GM12878 (cell line): ENCODE results near the gene PTPRB.

Experiments used
- CHD2 ChIP-seq: IDR thresholded peaks from 2 replicates; pipeline ENCODE4 v1.6.1; 2011; ENCODE audit warnings: low read depth, low read length, improper control_type of control experiment, borderline replicate concordance
- EED ChIP-seq: sonication (generic); IDR thresholded peaks from 2 replicates; pipeline ENCODE4 v1.6.1; 2016; ENCODE audit warnings: antibody characterized with exemption, low read depth
- MYC ChIP-seq: IDR thresholded peaks from 2 replicates; pipeline ENCODE4 v1.6.1; 2011; ENCODE audit warnings: mild to moderate bottlenecking, low read length, moderate library complexity, inconsistent platforms; ENCODE audit not compliant: insufficient read depth, insufficient replicate concordance, insufficient read length, severe bottlenecking
- POLR2AphosphoS5 ChIP-seq: IDR thresholded peaks from 2 replicates; pipeline ENCODE4 v1.6.1; 2011; ENCODE audit warnings: mild to moderate bottlenecking, low read length, inconsistent platforms
- RUNX3 ChIP-seq: IDR thresholded peaks from 2 replicates; pipeline ENCODE4 v1.6.1; 2012; ENCODE audit warnings: low read length, inconsistent platforms
- SMC3 ChIP-seq: IDR thresholded peaks from 2 replicates; pipeline ENCODE4 v1.6.1; 2011; ENCODE audit warnings: low read length, improper control_type of control experiment, borderline replicate concordance
- TF ChIP-seq, protein P1 (sequence below), 3 experiments: IDR thresholded peaks in 2 of 3; conservative IDR thresholded peaks in 1 of 3; 2 replicates each; pipeline ENCODE4 v1.5.1; 2011; ENCODE audit warnings: low read depth in 3 of 3, low read length in 3 of 3, mild to moderate bottlenecking in 3 of 3, control low read depth in 2 of 3, moderate library complexity in 2 of 3, inconsistent platforms in 1 of 3, mixed read lengths in 1 of 3; ENCODE audit not compliant: control insufficient read depth in 2 of 3, insufficient read depth in 1 of 3; ENCODE audit errors: extremely low read depth in 1 of 3
- TF ChIP-seq, protein P2 (sequence below): fragments of 450-650 bp; IDR thresholded peaks from 2 replicates; pipeline ENCODE4 v1.6.1; 2017; ENCODE audit warnings: mild to moderate bottlenecking
- TF ChIP-seq, protein P3 (sequence below): IDR thresholded peaks from 2 replicates; pipeline ENCODE4 v1.6.1; 2011; ENCODE audit warnings: mild to moderate bottlenecking, low read depth, low read length, moderate library complexity; ENCODE audit not compliant: insufficient replicate concordance

DNA sequence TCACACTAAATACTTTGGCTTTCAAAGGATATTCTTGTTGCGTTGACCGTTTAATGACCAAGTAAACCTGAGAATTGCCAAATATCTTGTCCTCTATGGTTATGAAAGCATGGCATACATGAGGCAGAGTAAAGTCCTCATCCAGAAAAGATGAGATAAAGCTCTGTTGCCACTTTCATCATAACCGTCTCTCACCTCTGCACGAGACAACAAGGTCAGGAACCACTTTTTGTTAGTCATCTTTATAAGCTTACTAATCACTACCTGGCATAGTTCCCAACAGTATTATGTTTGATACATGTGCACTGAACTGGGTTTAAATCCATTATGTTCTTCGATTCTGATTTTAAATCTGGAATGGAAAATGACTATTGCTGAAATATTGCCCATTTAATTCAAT is 31.3 kb downstream of the PTPRB start:
- TF ChIP-seq EED (no peak), POLR2AphosphoS5 (no peak), CHD2 (no peak), RUNX3 (no peak), MYC (no peak), SMC3 (no peak)
- TF ChIP-seq, protein P1, sequence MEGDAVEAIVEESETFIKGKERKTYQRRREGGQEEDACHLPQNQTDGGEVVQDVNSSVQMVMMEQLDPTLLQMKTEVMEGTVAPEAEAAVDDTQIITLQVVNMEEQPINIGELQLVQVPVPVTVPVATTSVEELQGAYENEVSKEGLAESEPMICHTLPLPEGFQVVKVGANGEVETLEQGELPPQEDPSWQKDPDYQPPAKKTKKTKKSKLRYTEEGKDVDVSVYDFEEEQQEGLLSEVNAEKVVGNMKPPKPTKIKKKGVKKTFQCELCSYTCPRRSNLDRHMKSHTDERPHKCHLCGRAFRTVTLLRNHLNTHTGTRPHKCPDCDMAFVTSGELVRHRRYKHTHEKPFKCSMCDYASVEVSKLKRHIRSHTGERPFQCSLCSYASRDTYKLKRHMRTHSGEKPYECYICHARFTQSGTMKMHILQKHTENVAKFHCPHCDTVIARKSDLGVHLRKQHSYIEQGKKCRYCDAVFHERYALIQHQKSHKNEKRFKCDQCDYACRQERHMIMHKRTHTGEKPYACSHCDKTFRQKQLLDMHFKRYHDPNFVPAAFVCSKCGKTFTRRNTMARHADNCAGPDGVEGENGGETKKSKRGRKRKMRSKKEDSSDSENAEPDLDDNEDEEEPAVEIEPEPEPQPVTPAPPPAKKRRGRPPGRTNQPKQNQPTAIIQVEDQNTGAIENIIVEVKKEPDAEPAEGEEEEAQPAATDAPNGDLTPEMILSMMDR (IDR thresholded peaks at IDR 0.05 in 2 of 3, conservative IDR thresholded peaks at IDR 0.05 in 1 of 3; ENCODE audit: control insufficient read depth in 2 of 3, extremely low read depth in 1 of 3, insufficient read depth in 1 of 3, low read depth in 3 of 3, low read length in 3 of 3), result no peak
- TF ChIP-seq, protein P2, sequence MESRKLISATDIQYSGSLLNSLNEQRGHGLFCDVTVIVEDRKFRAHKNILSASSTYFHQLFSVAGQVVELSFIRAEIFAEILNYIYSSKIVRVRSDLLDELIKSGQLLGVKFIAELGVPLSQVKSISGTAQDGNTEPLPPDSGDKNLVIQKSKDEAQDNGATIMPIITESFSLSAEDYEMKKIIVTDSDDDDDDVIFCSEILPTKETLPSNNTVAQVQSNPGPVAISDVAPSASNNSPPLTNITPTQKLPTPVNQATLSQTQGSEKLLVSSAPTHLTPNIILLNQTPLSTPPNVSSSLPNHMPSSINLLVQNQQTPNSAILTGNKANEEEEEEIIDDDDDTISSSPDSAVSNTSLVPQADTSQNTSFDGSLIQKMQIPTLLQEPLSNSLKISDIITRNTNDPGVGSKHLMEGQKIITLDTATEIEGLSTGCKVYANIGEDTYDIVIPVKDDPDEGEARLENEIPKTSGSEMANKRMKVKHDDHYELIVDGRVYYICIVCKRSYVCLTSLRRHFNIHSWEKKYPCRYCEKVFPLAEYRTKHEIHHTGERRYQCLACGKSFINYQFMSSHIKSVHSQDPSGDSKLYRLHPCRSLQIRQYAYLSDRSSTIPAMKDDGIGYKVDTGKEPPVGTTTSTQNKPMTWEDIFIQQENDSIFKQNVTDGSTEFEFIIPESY, result no peak
- TF ChIP-seq, protein P3, sequence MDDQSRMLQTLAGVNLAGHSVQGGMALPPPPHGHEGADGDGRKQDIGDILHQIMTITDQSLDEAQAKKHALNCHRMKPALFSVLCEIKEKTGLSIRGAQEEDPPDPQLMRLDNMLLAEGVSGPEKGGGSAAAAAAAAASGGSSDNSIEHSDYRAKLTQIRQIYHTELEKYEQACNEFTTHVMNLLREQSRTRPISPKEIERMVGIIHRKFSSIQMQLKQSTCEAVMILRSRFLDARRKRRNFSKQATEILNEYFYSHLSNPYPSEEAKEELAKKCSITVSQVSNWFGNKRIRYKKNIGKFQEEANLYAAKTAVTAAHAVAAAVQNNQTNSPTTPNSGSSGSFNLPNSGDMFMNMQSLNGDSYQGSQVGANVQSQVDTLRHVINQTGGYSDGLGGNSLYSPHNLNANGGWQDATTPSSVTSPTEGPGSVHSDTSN, result no peak
